Activated T-cell treated with anti-CD3 and anti-CD28 coated beads, Interleukin-2, amount 50 U/mL, for 4 hours (primary cell): ENCODE data around the gene NRG3. TPM values are rescaled to one million over a fixed set of nuclear protein-coding genes. Genes with fewer than 3 reads are reported as not detected.

Experiments used
- ATAC-seq, 2 donors: fragments of 200-7000 bp; cut with Tn5 transposase; one replicate each; pipeline ENCODE4 v1.10.0; 2021
- DNase-seq: peaks from one replicate; pipeline ENCODE4 v3.0.0-alpha.2; 2020
- H3K27me3 Mint-ChIP-seq: one replicate; pipeline ENCODE4 v1.8.0; 2021; ENCODE audit warnings: low read depth, mixed read lengths
- H3K36me3 Mint-ChIP-seq: one replicate; pipeline ENCODE4 v1.8.0; 2022; ENCODE audit warnings: mixed read lengths; ENCODE audit not compliant: insufficient read depth
- H3K4me1 Mint-ChIP-seq: one replicate; pipeline ENCODE4 v1.8.0; 2021; ENCODE audit warnings: low read depth, mixed read lengths
- H3K4me3 Mint-ChIP-seq: one replicate; pipeline ENCODE4 v1.8.0; 2021; ENCODE audit warnings: mild to moderate bottlenecking, moderate library complexity, mixed read lengths
- H3K9me3 Mint-ChIP-seq: one replicate; pipeline ENCODE4 v1.8.0; 2021; ENCODE audit warnings: mixed read lengths
- total RNA-seq, 3 donors: library from RNA; stranded (reverse); gene quantifications; one replicate each; pipeline ENCODE4 v1.2.1, GENCODE V29; 2021

The NRG3 gene
- total RNA-seq, 3 donors from 2014 or later = not detected

- H3K4me3 Mint-ChIP-seq = no peak overlapping the region
- no peaks in the 10 kb centered on the region for H3K27me3 Mint-ChIP-seq
- H3K4me1 Mint-ChIP-seq = no peaks in the 10 kb centered on the region
- H3K36me3 Mint-ChIP-seq = no peaks in the 10 kb centered on the region
- ATAC-seq (no peak), DNase-seq (no peak)
- peaks cover 10% of the 10 kb centered on the region for H3K9me3 Mint-ChIP-seq
These were observed 335.3 kb downstream of the NRG3 start for GRCh38 chr10:82210331-82210730.

- no peak overlapping the region for H3K4me3 Mint-ChIP-seq
- ATAC-seq (no peak), DNase-seq (no peak)
- H3K4me1 Mint-ChIP-seq = no peaks in the 10 kb centered on the region
- no peaks in the 10 kb centered on the region for H3K27me3 Mint-ChIP-seq
- H3K36me3 Mint-ChIP-seq = no peaks in the 10 kb centered on the region
- H3K9me3 Mint-ChIP-seq = peaks cover 3% of the 10 kb centered on the region
These were observed 336.4 kb downstream of the NRG3 start for GRCh38 chr10:82211346-82211745.

GRCh38 chr10:82212753-82213152, 337.8 kb downstream of the NRG3 start:
- Mint-ChIP-seq H3K36me3 (no peaks in the 10 kb centered on the region), H3K9me3 (no peaks in the 10 kb centered on the region), H3K4me1 (no peaks in the 10 kb centered on the region), H3K27me3 (no peaks in the 10 kb centered on the region), H3K4me3 (no peak overlapping the region)
- ATAC-seq (no peak), DNase-seq (no peak)

GRCh38 chr10:82213784-82214183, 338.8 kb downstream of the NRG3 start:
- ATAC-seq (no peak), DNase-seq (no peak)
- Mint-ChIP-seq H3K4me3 (no peak overlapping the region), H3K36me3 (no peaks in the 10 kb centered on the region), H3K27me3 (no peaks in the 10 kb centered on the region), H3K9me3 (no peaks in the 10 kb centered on the region), H3K4me1 (no peaks in the 10 kb centered on the region)

GRCh38 chr10:82221056-82221455, 346.1 kb downstream of the NRG3 start:
- no peaks in the 10 kb centered on the region for H3K4me1 Mint-ChIP-seq
- H3K9me3 Mint-ChIP-seq = no peaks in the 10 kb centered on the region
- H3K36me3 Mint-ChIP-seq = no peaks in the 10 kb centered on the region

GRCh38 chr10:82221601-82222149, 346.7 kb downstream of the NRG3 start:
- Mint-ChIP-seq H3K4me1 (no peaks in the 10 kb centered on the region), H3K27me3 (no peaks in the 10 kb centered on the region), H3K36me3 (no peaks in the 10 kb centered on the region), H3K9me3 (no peaks in the 10 kb centered on the region), H3K4me3 (no peak overlapping the region)
- ATAC-seq (no peak), DNase-seq (no peak)

More at GRCh38 chr10:82221056-82221455, 346.1 kb downstream of the NRG3 start:
- ATAC-seq (no peak), DNase-seq (no peak)
- H3K27me3 Mint-ChIP-seq = no peaks in the 10 kb centered on the region
- H3K4me3 Mint-ChIP-seq = no peak overlapping the region

GRCh38 chr10:82228701-82229100, 353.7 kb downstream of the NRG3 start:
- Mint-ChIP-seq H3K36me3 (no peaks in the 10 kb centered on the region), H3K27me3 (no peaks in the 10 kb centered on the region), H3K9me3 (peaks cover 7% of the 10 kb centered on the region), H3K4me3 (no peak overlapping the region), H3K4me1 (no peaks in the 10 kb centered on the region)
- no peak for DNase-seq
- ATAC-seq = no peak

- H3K4me3 Mint-ChIP-seq = no peak overlapping the region
- H3K4me1 Mint-ChIP-seq = no peaks in the 10 kb centered on the region
- no peaks in the 10 kb centered on the region for H3K27me3 Mint-ChIP-seq
- no peak for DNase-seq
- no peak for ATAC-seq
- peaks cover 17% of the 10 kb centered on the region for H3K9me3 Mint-ChIP-seq
- no peaks in the 10 kb centered on the region for H3K36me3 Mint-ChIP-seq
These were observed 359.2 kb downstream of the NRG3 start for GRCh38 chr10:82234173-82234572.

- DNase-seq (no peak), ATAC-seq (no peak)
- Mint-ChIP-seq H3K4me1 (no peaks in the 10 kb centered on the region), H3K27me3 (no peaks in the 10 kb centered on the region), H3K36me3 (no peaks in the 10 kb centered on the region), H3K9me3 (peaks cover 14% of the 10 kb centered on the region), H3K4me3 (no peak overlapping the region)
These were observed 361.2 kb downstream of the NRG3 start for GRCh38 chr10:82236084-82236731.

GRCh38 chr10:82238291-82238690, 363.3 kb downstream of the NRG3 start:
- ATAC-seq (no peak), DNase-seq (no peak)
- Mint-ChIP-seq H3K4me3 (no peak overlapping the region), H3K27me3 (no peaks in the 10 kb centered on the region), H3K9me3 (peaks cover 17% of the 10 kb centered on the region), H3K4me1 (no peaks in the 10 kb centered on the region), H3K36me3 (no peaks in the 10 kb centered on the region)

GRCh38 chr10:82240408-82240807, 365.4 kb downstream of the NRG3 start:
- Mint-ChIP-seq H3K36me3 (no peaks in the 10 kb centered on the region), H3K4me3 (no peak overlapping the region), H3K9me3 (peaks cover 9% of the 10 kb centered on the region), H3K4me1 (no peaks in the 10 kb centered on the region), H3K27me3 (no peaks in the 10 kb centered on the region)
- DNase-seq (no peak), ATAC-seq (no peak)

- peaks cover 6% of the 10 kb centered on the region for H3K9me3 Mint-ChIP-seq
- no peaks in the 10 kb centered on the region for H3K4me1 Mint-ChIP-seq
- no peak overlapping the region for H3K4me3 Mint-ChIP-seq
- H3K36me3 Mint-ChIP-seq = no peaks in the 10 kb centered on the region
- DNase-seq (no peak), ATAC-seq (no peak)
- H3K27me3 Mint-ChIP-seq = no peaks in the 10 kb centered on the region
These were observed 367.8 kb downstream of the NRG3 start for GRCh38 chr10:82242778-82243177.

- Mint-ChIP-seq H3K27me3 (no peaks in the 10 kb centered on the region), H3K4me3 (no peak overlapping the region), H3K4me1 (no peaks in the 10 kb centered on the region)
These were observed 370.2 kb downstream of the NRG3 start for GRCh38 chr10:82245157-82245556.

GRCh38 chr10:82245906-82246560, 371.0 kb downstream of the NRG3 start:
- ATAC-seq = no peak

More at GRCh38 chr10:82245157-82245556, 370.2 kb downstream of the NRG3 start:
- ATAC-seq (no peak), DNase-seq (no peak)
- Mint-ChIP-seq H3K36me3 (no peaks in the 10 kb centered on the region), H3K9me3 (peaks cover 6% of the 10 kb centered on the region)

GRCh38 chr10:82249141-82249540, 374.1 kb downstream of the NRG3 start:
- no peaks in the 10 kb centered on the region for H3K27me3 Mint-ChIP-seq
- ATAC-seq = no peak
- H3K9me3 Mint-ChIP-seq = peaks cover 9% of the 10 kb centered on the region
- H3K4me3 Mint-ChIP-seq = no peak overlapping the region
- H3K4me1 Mint-ChIP-seq = no peaks in the 10 kb centered on the region
- DNase-seq = no peak
- H3K36me3 Mint-ChIP-seq = no peaks in the 10 kb centered on the region

More at GRCh38 chr10:82245906-82246560, 371.0 kb downstream of the NRG3 start:
- Mint-ChIP-seq H3K36me3 (no peaks in the 10 kb centered on the region), H3K4me1 (no peaks in the 10 kb centered on the region), H3K27me3 (no peaks in the 10 kb centered on the region), H3K9me3 (peaks cover 6% of the 10 kb centered on the region), H3K4me3 (no peak overlapping the region)
- no peak for DNase-seq
